Endothelial cell of umbilical vein (primary cell): ENCODE measurements around the gene ARMC7. TPM values are rescaled to one million over a fixed set of nuclear protein-coding genes. Genes with fewer than 3 reads are reported as not detected.

Experiments
- BruUV-seq: library from RNA; stranded (reverse); fragments of 400-500 nt; replicated peaks from 2 replicates; lab custom pipeline; 2021; lab: Mats Ljungman, UMichigan
- CTCF ChIA-PET: fragments of 300-600, 350-600 bp; sonication (Branson Sonifier 250); formaldehyde crosslinking; loops from one replicate; lab custom pipeline; 2021; ENCODE audit warnings: antibody characterized with exemption, inconsistent platforms; lab: Charles Lee
- POLR2A ChIA-PET: fragments of 300-600, 350-600 bp; sonication (Branson Sonifier 250); formaldehyde crosslinking; loops from one replicate; lab custom pipeline; 2021; ENCODE audit warnings: antibody characterized with exemption, inconsistent platforms; lab: Charles Lee
- DNase-seq: peaks from one replicate; pipeline ENCODE4 v3.0.0-alpha.2; 2011; ENCODE audit warnings: low read depth, low spot score
- FAIRE-seq: peaks from 2 replicates; lab custom pipeline; 2011; peaks lifted over from hg19 to GRCh38; lab: Jason Lieb, UNC
- H2AFZ ChIP-seq: 2 replicates; pipeline ENCODE4 v1.6.0; 2012; ENCODE audit warnings: low read depth, low read length, control low read depth, inconsistent platforms
- H3K27ac ChIP-seq: 2 replicates; pipeline ENCODE4 v1.5.1; 2011; ENCODE audit warnings: low read depth, mild to moderate bottlenecking, control low read depth, low read length, moderate library complexity; ENCODE audit not compliant: insufficient read depth
- H3K27me3 ChIP-seq, 2 experiments: 2 replicates each; pipeline versions ENCODE4 v1.6.0 to v1.6.1; 2011; ENCODE audit warnings: low read length in 2 of 2, mixed read lengths in 1 of 2; ENCODE audit not compliant: control insufficient read depth in 2 of 2, insufficient read depth in 2 of 2
- H3K36me3 ChIP-seq, 2 experiments: 2 replicates in 1 of 2; 3 replicates in 1 of 2; pipeline ENCODE4 v1.5.1; 2011; ENCODE audit warnings: low read length in 2 of 2, mild to moderate bottlenecking in 1 of 2, moderate library complexity in 1 of 2; ENCODE audit not compliant: control insufficient read depth in 2 of 2, insufficient read depth in 2 of 2; ENCODE audit errors: extremely low read depth in 1 of 2
- H3K4me1 ChIP-seq: 3 replicates; pipeline ENCODE4 v1.5.1; 2011; ENCODE audit warnings: mild to moderate bottlenecking, low read length; ENCODE audit not compliant: control insufficient read depth, insufficient read depth; ENCODE audit errors: extremely low read depth
- H3K4me2 ChIP-seq: 2 replicates; pipeline ENCODE4 v1.6.1; 2011; ENCODE audit warnings: low read length, control low read depth, mixed read lengths; ENCODE audit not compliant: insufficient read depth
- H3K4me3 ChIP-seq, 3 experiments: fragments of 200-600 bp in 1 of 3; sonication (generic), shearing (Covaris generic) in 1 of 3; replicated peaks in 1 of 3; 2 replicates each; pipeline ENCODE4 v1.5.1; 2011 to 2016; ENCODE audit warnings: control low read depth in 3 of 3, low read length in 3 of 3, mild to moderate bottlenecking in 2 of 3, inconsistent platforms in 1 of 3, low read depth in 1 of 3, moderate library complexity in 1 of 3; ENCODE audit not compliant: insufficient read depth in 1 of 3
- H3K79me2 ChIP-seq: 2 replicates; pipeline ENCODE4 v1.6.0; 2012; ENCODE audit warnings: low read length, inconsistent platforms; ENCODE audit not compliant: control insufficient read depth, insufficient read depth
- H3K9ac ChIP-seq: replicated peaks from 2 replicates; pipeline ENCODE3; 2011; ENCODE audit warnings: low read length, control low read depth; ENCODE audit not compliant: insufficient read depth; ENCODE audit errors: extremely low read depth
- H3K9me1 ChIP-seq: replicated peaks from 3 replicates; pipeline ENCODE4 v1.6.0; 2011; ENCODE audit warnings: mild to moderate bottlenecking, low read length; ENCODE audit not compliant: control insufficient read depth, insufficient read depth; ENCODE audit errors: extremely low read depth
- H3K9me3 ChIP-seq: replicated peaks from 2 replicates; pipeline ENCODE4 v1.5.1; 2012; ENCODE audit warnings: low read length, inconsistent platforms; ENCODE audit not compliant: control insufficient read depth, insufficient read depth
- H4K20me1 ChIP-seq: replicated peaks from 2 replicates; pipeline ENCODE3; 2011; ENCODE audit warnings: mild to moderate bottlenecking, low read length; ENCODE audit not compliant: control insufficient read depth, insufficient read depth; ENCODE audit errors: extremely low read depth
- EZH2 ChIP-seq: IDR thresholded peaks from 2 replicates; pipeline ENCODE4 v1.6.1; 2012; ENCODE audit warnings: borderline replicate concordance, low read depth, mild to moderate bottlenecking, moderate library complexity, low read length, inconsistent platforms; ENCODE audit not compliant: severe bottlenecking
- FOS ChIP-seq: IDR thresholded peaks from 2 replicates; pipeline ENCODE4 v1.6.1; 2011; ENCODE audit warnings: mild to moderate bottlenecking, low read length, moderate library complexity, borderline replicate concordance; ENCODE audit not compliant: insufficient read depth
- GATA2 ChIP-seq: IDR thresholded peaks from 2 replicates; pipeline ENCODE4 v1.7.0; 2011; ENCODE audit warnings: low read depth, mild to moderate bottlenecking, moderate library complexity, mixed read lengths, low read length; ENCODE audit not compliant: insufficient read length, insufficient read depth
- JUN ChIP-seq: IDR thresholded peaks from 2 replicates; pipeline ENCODE4 v1.6.1; 2011; ENCODE audit warnings: borderline replicate concordance, low read depth; ENCODE audit not compliant: insufficient read length, insufficient read depth
- MYC ChIP-seq: IDR thresholded peaks from one replicate; pipeline ENCODE4 v1.6.1; 2011; ENCODE audit warnings: mild to moderate bottlenecking, low read depth, low read length
- POLR2A ChIP-seq: IDR thresholded peaks from 2 replicates; pipeline ENCODE4 v1.6.1; 2012; ENCODE audit warnings: low read depth, mild to moderate bottlenecking, control low read depth, low read length
- POLR2AphosphoS5 ChIP-seq: IDR thresholded peaks from 2 replicates; pipeline ENCODE4 v1.6.1; 2012; ENCODE audit warnings: low read depth, mild to moderate bottlenecking, control low read depth, low read length, moderate library complexity; ENCODE audit not compliant: insufficient read depth
- dilution Hi-C: fragments of 300-500 bp; cut with MboI; formaldehyde crosslinking; loops from one replicate; pipeline ENCODE4 v1.15.0; 2019; ENCODE audit warnings: low sequenced_read_pairs; ENCODE audit not compliant: extremely low pct_ligation_motif_present
- intact Hi-C: fragments of 100-400 bp; cut with micrococcal nuclease; formaldehyde crosslinking; loops from one replicate; pipeline ENCODE4 v1.10.0; 2022
- polyA plus RNA-seq, 4 experiments: library from polyadenylated mRNA; depleted of rRNA in 3 of 4; stranded (reverse) in 3 of 4; unstranded in 1 of 4; fragments of >200 nt; gene quantifications; 2 replicates each; pipeline versions ENCODE4 v1.2.1 to v1.2.3, GENCODE V29; 2011 to 2012; ENCODE audit warnings: missing spikeins in 1 of 4
- total RNA-seq: library from RNA; stranded (reverse); gene quantifications from 2 replicates; pipeline ENCODE4 v1.2.3, GENCODE V29; 2021
- TF ChIP-seq, protein P1 (sequence below), 2 donors: IDR thresholded peaks; 1 replicate in 1 of 2; 2 replicates in 1 of 2; pipeline ENCODE4 v1.5.1; 2011; ENCODE audit warnings: low read length in 2 of 2, mild to moderate bottlenecking in 2 of 2, moderate library complexity in 2 of 2, control low read depth in 1 of 2, inconsistent platforms in 1 of 2, low read depth in 1 of 2; ENCODE audit not compliant: insufficient read depth in 1 of 2; ENCODE audit errors: extremely low read depth in 1 of 2
- TF ChIP-seq, protein P2 (sequence below): IDR thresholded peaks from 2 replicates; pipeline ENCODE4 v1.6.1; 2011; ENCODE audit not compliant: insufficient read depth, insufficient read length

Gene ARMC7
- total and polyA plus RNA-seq, 2 donors (not counting 3 experiments of a cell fraction or from before 2014, with no cell fraction given): 11.8 to 15.7 TPM

DNA sequence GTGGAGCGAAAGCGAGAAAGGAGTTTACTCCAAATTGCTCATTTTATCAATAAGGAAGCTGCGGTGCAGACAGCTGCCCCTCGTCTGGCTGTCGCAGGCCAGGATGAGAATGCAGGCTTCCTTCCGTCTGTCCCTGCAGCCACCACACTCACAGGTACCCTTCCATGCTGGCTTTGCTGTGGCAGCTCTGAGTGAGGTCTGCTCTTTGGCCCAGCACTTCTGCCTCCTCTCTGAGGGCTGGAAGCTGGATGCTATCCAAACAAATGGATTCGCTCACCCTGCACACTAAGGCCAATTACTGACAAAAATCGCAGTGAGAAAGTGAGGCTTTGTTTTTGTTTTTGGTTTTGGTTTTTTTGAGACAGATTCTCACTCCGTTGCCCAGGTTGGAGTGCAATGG, 7.0 kb downstream of the ARMC7 start:
- no peaks in the 10 kb centered on the region for H3K27me3 ChIP-seq
- no peak overlapping the region for H3K27ac ChIP-seq
- intact Hi-C loops (no loop called here), dilution Hi-C loops (no loop called here)
- ChIA-PET POLR2A (no interaction called here), CTCF (interaction anchor here (0.6 to 5.5 kb wide), 6 partner anchors 9 to 86 kb away, joined by 3 to 257 read pairs (median 6); partner anchors contain the start of genes NT5C and NUP85)
- BruUV-seq: no TSS peak
- TF ChIP-seq, protein P1, sequence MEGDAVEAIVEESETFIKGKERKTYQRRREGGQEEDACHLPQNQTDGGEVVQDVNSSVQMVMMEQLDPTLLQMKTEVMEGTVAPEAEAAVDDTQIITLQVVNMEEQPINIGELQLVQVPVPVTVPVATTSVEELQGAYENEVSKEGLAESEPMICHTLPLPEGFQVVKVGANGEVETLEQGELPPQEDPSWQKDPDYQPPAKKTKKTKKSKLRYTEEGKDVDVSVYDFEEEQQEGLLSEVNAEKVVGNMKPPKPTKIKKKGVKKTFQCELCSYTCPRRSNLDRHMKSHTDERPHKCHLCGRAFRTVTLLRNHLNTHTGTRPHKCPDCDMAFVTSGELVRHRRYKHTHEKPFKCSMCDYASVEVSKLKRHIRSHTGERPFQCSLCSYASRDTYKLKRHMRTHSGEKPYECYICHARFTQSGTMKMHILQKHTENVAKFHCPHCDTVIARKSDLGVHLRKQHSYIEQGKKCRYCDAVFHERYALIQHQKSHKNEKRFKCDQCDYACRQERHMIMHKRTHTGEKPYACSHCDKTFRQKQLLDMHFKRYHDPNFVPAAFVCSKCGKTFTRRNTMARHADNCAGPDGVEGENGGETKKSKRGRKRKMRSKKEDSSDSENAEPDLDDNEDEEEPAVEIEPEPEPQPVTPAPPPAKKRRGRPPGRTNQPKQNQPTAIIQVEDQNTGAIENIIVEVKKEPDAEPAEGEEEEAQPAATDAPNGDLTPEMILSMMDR (IDR thresholded peaks at IDR 0.05; ENCODE audit: extremely low read depth in 1 of 2, insufficient read depth in 1 of 2, low read depth in 1 of 2, low read length in 2 of 2): no peak
- TF ChIP-seq, protein P2, sequence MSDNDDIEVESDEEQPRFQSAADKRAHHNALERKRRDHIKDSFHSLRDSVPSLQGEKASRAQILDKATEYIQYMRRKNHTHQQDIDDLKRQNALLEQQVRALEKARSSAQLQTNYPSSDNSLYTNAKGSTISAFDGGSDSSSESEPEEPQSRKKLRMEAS: no peak
- TF ChIP-seq GATA2: no peak
- no peak for TF ChIP-seq POLR2AphosphoS5
- TF ChIP-seq FOS: no peak
- TF ChIP-seq POLR2A: no peak
- no peak for TF ChIP-seq JUN
- no peak for TF ChIP-seq EZH2
- TF ChIP-seq MYC: no peak
- FAIRE-seq (no peak), DNase-seq (no peak)
- no peaks in the 10 kb centered on the region for H3K79me2 ChIP-seq
- peaks cover 7% of the 10 kb centered on the region for H3K4me1 ChIP-seq
- peaks cover 2 to 3% of the 10 kb centered on the region in 2 experiments for H3K36me3 ChIP-seq
- H3K9ac ChIP-seq: no peak overlapping the region
- no peak overlapping the region for H3K4me3 ChIP-seq
- no peak overlapping the region for H2AFZ ChIP-seq
- H4K20me1 ChIP-seq: no peaks in the 10 kb centered on the region
- H3K9me1 ChIP-seq: no peaks in the 10 kb centered on the region
- H3K4me2 ChIP-seq: no peak overlapping the region
- H3K9me3 ChIP-seq: no peaks in the 10 kb centered on the region
